ENCODE measurements around the gene FLNA.

GRCh38 chrX:154412468-154412867 lies 38.0 kb upstream of the FLNA start:
- TF ChIP-seq TCF12 (IDR thresholded peaks at IDR 0.05; ENCODE audit: low read depth), result no peak
- TF ChIP-seq EP300 (IDR thresholded peaks at IDR 0.05; ENCODE audit: borderline replicate concordance), result no peak
- TF ChIP-seq MAX (IDR thresholded peaks at IDR 0.05), result no peak
- TF ChIP-seq YY1 (IDR thresholded peaks at IDR 0.05; ENCODE audit: low read depth), result no peak
- TF ChIP-seq CEBPB (IDR thresholded peaks at IDR 0.05), result no peak
- TF ChIP-seq REST (IDR thresholded peaks at IDR 0.05; ENCODE audit: low read depth), result no peak
- TF ChIP-seq TAF1 (IDR thresholded peaks at IDR 0.05; ENCODE audit: low read depth), result no peak
- TF ChIP-seq CREB1 (IDR thresholded peaks at IDR 0.05; ENCODE audit: low read depth), result no peak
- TF ChIP-seq RAD21 (IDR thresholded peaks at IDR 0.05; ENCODE audit: low read depth), result no peak
- no peak for TF ChIP-seq EGR1 (IDR thresholded peaks at IDR 0.05)

Data from Ishikawa (cell line).